Limb (tissue), 2 donors: ENCODE measurements around the gene ING5.

ENCODE experiments used
- DNase-seq, 2 donors: peaks; one replicate each; pipeline ENCODE4 v3.0.0-alpha.2; 2016; ENCODE audit errors: extremely low spot score in 2 of 2

ING5 gene

DNA sequence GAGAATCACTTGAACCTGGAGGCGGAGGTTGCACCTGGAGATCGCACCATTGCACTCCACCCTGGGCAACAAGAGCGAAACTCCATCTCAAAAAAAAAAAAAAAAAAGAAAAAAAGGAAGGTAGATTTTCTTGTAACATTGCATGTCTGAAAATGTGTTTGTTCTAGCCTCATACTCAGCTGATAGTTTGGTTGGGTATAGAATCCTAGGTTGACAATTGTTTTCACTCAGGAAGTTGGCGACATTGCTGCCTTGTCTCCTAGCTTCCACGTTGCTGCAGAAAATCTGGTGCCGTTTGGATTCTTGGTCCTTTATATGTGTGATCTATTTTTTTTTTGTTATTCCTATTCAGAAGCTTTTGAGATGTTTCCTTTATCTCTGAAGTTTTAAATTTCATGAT is 4.7 kb downstream of the ING5 start:
- DNase-seq = no peak

- no peak for DNase-seq
Observed at GRCh38 chr2:241708879-241709278, 7.0 kb downstream of the ING5 start.

GRCh38 chr2:241719093-241719492 is 17.3 kb downstream of the ING5 start:
- DNase-seq = no peak

DNA sequence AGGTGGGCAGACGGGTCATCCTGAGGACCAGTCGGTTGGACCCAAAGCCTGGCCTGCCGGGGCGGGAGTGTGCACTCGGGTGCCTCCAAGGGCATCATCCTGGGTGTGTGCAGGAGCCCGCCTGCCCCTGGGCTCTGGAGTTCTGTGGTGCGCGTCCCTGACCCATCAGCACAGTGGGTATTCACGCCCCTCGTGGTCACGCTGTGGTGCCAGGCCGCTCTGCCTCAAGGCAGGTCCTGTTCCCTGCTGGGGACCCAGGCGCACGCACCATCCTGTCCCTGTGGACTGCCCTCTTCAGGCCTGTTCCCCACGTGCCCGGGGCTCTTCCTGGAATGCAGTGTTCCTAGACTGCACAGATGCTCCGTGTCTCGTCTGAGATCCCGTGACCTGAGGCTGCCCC is 18.3 kb downstream of the ING5 start:
- DNase-seq = no peak

DNA sequence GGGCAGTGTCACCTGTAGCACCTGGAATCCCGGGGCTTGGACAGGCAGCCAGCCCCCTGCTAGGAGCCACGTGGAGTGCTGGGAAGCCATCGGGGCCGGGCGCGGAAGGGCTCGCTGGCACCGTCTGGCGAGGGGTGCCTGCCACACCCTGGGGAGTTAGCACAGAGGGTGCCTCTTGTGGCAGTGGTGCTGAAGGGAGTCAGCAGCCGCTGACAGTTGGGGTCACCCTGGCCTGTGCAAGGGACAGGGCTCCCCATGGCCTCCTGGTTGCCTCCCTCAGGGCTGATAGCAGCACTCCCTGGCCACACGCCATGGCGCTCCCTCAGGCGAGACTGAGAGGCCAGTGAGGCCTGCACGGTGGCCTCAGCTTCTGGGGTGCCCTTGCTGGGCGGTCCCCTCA is 18.7 kb downstream of the ING5 start:
- DNase-seq = no peak

DNA sequence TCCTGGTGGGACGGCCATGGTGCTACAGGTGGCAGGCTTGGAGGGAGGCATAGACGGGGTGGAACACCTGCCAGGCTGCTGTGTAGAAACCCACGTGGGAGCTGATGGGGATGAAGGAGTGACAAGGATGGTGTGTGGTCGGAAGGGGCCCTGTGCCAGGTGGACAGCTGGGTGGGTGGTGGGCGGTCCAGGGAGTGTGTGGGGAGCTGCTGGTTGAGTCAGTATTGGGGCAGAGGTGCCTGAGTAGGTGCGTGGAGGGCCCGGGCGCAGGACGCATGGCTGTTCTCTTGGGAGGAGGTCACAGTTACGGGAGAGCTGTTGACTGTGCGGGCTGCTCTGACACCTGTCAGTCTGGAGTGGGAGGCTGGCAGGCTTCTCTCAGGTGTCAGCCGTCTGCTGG is 20.0 kb downstream of the ING5 start:
- DNase-seq = no peak

DNA sequence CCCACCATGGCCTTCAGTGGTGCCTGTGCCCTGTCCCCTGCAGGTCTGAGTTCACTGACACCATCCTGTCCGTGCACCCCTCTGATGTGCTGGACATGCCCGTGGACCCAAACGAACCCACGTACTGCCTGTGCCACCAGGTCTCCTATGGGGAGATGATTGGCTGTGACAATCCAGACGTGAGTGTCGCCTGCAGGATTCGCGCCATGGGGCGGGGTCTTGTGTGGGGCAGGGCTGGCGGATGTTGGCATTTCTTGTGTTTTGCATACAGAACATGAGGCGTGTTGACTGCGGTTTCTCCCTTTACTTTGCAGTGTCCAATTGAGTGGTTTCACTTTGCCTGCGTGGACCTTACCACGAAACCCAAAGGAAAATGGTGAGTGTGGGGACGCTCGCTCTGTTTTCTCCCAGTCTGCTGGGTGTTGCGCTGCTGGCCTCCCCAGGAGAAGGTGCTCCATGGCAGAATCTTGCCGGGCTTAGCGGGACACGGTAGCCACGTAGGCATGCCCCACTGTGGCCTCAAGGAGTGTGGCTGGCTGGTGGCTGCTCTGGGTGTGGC is 21.1 kb downstream of the ING5 start:
- DNase-seq = no peak

- DNase-seq = no peak
Observed at GRCh38 chr2:241724259-241724974, 22.6 kb downstream of the ING5 start.

- no peak for DNase-seq
Observed at GRCh38 chr2:241724975-241725870, 23.4 kb downstream of the ING5 start.

DNA sequence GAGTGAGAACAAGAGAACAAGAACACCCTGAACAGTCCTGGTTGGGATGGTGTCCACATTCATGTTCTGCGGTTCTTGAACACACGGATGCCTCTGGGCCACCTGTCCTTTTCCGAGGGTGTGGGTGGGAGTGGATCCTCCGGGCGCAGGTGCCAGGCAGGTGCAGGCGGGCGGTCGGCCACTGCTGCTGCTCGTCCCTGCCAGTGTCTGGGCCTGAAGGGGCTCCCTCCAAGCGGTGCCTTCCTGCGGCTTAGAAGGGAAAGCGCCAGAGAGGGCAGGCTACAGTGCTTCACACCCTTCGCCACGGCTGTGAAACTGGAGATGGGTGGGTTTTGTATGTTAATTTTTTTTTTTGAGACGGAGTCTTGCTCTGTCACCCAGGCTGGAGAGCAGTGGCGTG is 24.6 kb downstream of the ING5 start:
- DNase-seq = no peak

DNA sequence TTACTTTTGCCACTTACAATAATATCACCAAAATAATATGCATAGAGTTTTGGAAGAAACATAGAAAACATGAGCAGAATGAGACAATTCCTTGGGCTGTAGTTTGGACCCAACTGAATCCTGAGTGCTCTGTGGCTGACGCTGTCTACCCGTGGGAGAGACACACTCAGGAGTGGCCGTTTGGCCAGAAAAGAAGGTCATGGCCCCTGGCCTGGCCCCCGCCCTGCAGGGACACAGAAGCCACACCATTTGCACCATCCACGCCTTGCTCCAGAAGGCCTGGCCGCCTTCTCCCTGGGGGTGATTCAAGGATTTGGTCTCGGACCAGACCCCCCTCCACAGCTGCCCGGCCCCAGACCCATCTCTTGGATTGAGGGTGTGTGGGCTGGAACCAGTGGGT is 26.2 kb downstream of the ING5 start:
- DNase-seq = no peak

GRCh38 chr2:241728627-241729026 is 26.8 kb downstream of the ING5 start:
- DNase-seq = no peak

- no peak for DNase-seq
Observed at GRCh38 chr2:241729868-241730267, 28.0 kb downstream of the ING5 start.

DNA sequence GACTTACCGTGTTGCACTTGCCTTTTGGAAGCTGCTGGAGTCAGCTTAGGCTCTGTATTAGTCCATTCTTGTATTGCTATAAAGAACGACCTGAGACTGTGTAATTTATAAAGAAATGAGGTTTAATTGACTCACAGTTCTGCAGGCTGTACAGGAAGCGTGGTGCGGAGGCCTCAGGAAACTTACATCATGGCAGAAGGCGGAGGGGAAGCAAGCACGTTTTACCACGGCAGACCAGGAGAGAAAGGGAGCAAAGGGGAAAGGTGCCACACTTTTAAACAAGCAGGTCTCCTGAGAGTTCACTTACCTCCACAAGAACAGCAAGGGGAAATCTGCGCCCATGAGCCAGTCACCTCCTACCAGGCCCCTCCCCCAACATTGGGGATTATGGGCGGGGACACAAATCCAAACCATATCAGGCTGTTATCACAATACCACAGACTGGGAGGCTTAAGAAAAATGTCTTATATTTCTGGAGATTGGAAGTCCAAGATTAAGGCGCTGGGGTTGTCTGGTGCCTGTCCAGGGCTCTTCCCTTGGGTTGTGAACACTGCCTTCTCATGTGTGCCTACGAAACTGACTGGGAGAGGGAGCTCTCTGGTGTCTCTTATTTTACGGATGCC is 28.9 kb downstream of the ING5 start:
- DNase-seq = no peak

- DNase-seq = peak in 1 of 2 donors; percentile 55
Observed at GRCh38 chr2:241732513-241733186, 30.8 kb downstream of the ING5 start.

DNA sequence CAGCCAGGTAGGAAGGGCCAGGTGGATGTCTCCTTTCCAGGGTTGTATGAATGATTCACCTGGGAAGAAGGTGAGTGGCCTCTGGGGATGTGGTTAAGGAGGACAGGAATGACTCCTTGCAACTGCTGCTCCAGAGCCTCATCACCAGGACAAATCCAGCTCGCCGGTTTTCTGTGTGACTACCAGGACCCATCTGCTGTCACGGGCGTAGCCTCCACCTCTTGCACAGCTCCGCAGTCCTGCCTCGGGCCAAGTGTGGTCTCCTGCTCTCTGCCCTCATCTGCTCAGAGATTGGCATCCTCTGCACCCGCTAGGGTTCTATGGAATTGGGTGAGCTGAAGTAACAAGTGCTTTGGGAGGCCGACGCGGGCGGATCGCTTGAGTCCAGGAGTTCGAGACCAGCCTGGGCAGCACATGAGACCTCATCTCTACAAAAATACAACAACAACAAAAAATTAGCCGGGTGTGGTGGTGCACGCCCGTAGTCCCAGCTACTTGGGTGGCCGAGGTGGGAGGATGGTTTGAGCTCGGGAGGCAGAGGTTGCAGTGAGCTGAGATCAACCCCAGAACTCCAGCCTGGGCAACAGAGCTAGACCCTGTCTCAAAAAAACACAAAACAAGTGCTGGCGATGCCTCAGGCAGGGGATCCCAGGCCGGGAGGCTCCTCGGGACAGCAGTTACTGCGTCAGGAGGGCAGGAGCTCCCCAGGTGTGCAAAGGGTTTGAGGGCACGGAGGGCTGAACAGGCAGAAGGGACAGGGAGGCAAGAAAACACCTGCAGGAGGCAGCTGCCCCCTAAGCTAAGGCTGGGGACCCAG is 31.8 kb downstream of the ING5 start:
- DNase-seq = no peak

DNA sequence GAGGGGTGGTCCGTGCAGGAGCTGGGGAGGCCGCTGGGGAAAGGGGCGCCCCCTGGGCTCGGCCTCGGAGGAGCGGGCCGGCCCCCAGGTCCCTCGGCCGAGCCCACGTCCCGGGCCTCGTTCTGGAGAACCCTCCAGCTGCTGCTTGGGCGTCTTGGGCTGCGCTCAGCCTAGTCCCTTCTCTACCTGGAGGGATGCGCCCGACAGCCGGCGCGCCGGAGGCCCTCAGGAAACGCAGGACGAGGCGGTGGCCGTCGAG is 32.3 kb downstream of the ING5 start:
- DNase-seq = no peak

- DNase-seq = peak; percentile 87 to 96
Observed at GRCh38 chr2:241734467-241735208, 32.8 kb downstream of the ING5 start, which contains the start of gene D2HGDH. Gene D2HGDH, plus strand, starts transcription at chr2:241734630. Its CDS starts 595 bp downstream, at chr2:241735225.

- no peak for DNase-seq
Observed at GRCh38 chr2:241736111-241736510, 34.3 kb downstream of the ING5 start.

DNA sequence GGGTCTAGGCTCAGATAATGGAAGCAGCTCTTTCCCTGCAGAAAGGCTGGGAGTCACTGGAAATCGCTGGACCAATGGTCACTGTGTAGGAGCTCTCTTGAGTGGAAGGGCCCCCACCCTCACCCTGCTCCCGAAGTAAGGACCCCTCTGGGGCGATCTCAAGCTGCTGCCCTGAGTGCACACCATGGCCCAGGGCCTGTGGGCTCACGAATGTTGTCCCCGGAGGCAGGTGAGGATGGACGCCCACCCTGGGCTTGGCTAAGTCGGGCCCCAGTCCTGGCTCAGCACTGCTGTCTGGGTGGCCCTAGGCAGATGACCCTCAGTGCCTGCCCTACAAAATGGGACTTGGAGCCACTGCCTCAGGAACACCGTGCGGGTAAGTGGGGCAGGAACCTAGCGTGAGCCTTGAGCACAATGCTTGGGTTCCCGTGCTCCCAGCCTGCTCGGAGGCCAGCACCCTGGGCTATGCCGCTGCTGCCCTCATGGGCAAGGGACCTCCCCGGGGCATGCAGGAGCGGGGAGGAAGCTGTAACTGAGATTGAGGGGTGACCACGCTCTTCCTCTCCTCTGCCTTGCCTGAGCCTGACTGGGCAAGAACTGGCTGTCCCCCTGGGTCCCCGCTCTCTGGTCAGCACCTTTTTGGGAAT is 36.3 kb downstream of the ING5 start:
- no peak for DNase-seq
